Measurements from ENCODE around the gene DACH1.

Gene DACH1

DNA sequence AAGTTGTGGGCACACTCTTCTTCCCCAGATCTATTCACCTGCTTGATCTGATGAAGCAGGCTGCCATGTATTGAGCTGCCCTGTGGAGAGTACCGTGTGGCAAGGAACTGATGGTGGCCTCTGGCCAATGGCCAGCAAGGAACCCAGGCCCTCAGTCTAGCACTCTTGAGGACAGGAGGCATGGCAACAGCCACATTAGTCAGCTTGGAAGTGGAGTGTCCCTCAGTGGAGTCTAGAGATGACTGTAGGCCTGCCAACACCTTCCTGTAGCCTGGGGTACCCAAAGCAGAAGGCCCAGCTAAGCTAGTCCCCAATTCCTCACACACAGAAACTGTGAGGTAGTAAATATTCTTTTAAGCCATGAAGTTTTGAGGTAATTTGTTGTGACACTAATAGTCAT is 412.5 kb downstream of the DACH1 start:
- Histone ChIP-seq H3K27me3 (ENCODE audit: insufficient read depth, low read length) (no peaks in the 10 kb centered on the region), H3K9ac (ENCODE audit: low read depth, low read length) (no peak overlapping the region), H3K4me3 (ENCODE audit: low read length) (no peak overlapping the region), H3K9me3 (ENCODE audit: insufficient read depth, low read depth, low read length) (no peaks in the 10 kb centered on the region), H3K36me3 (ENCODE audit: insufficient read depth, low read length) (no peaks in the 10 kb centered on the region), H3K27ac (ENCODE audit: low read depth, low read length) (no peak overlapping the region), H3K4me1 (ENCODE audit: insufficient read depth, low read length) (no peaks in the 10 kb centered on the region)
- 90% methylated on average over 1 of the region's 1 CpG for WGBS

GRCh38 chr13:71448080-71448630 is 418.8 kb downstream of the DACH1 start:
- no peaks in the 10 kb centered on the region for H3K36me3 ChIP-seq (ENCODE audit: insufficient read depth, low read length)
- no peaks in the 10 kb centered on the region for H3K4me1 ChIP-seq (ENCODE audit: insufficient read depth, low read length)
- H3K27ac ChIP-seq (ENCODE audit: low read depth, low read length), result no peak overlapping the region

DNA sequence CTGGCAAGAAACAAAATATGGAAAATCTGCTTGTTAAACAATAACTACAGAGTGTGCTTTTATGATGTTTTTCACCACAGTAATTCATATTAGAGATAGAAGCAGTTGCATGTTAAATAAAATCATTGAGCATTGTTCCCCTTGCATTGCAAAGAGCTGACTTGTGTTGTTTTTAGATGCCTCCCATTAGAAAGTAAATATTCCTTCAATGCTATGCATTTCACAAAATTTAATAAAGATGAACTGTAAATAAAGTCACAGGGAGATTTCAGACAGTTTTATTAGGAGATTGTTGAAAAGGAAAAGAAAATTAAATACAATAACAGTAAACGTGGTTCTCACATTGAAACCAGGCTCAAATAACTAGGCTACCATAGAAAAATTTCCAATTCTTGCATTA is 429.3 kb downstream of the DACH1 start:
- Histone ChIP-seq H3K27me3 (ENCODE audit: insufficient read depth, low read length) (no peaks in the 10 kb centered on the region), H3K27ac (ENCODE audit: low read depth, low read length) (no peak overlapping the region), H3K36me3 (ENCODE audit: insufficient read depth, low read length) (no peaks in the 10 kb centered on the region), H3K4me1 (ENCODE audit: insufficient read depth, low read length) (no peaks in the 10 kb centered on the region), H3K4me3 (ENCODE audit: low read length) (no peak overlapping the region), H3K9ac (ENCODE audit: low read depth, low read length) (no peak overlapping the region), H3K9me3 (ENCODE audit: insufficient read depth, low read depth, low read length) (no peaks in the 10 kb centered on the region)
- no CpG with 5 or more reads among the region's 1 CpG for WGBS

More at GRCh38 chr13:71448080-71448630, 418.8 kb downstream of the DACH1 start:
- Histone ChIP-seq H3K27me3 (ENCODE audit: insufficient read depth, low read length) (no peaks in the 10 kb centered on the region), H3K9me3 (ENCODE audit: insufficient read depth, low read depth, low read length) (no peaks in the 10 kb centered on the region), H3K4me3 (ENCODE audit: low read length) (no peak overlapping the region), H3K9ac (ENCODE audit: low read depth, low read length) (no peak overlapping the region)
- 78% methylated on average over 3 of the region's 3 CpGs for WGBS

GRCh38 chr13:71430681-71431080 is 436.3 kb downstream of the DACH1 start:
- no peaks in the 10 kb centered on the region for H3K27me3 ChIP-seq (ENCODE audit: insufficient read depth, low read length)
- H3K4me1 ChIP-seq (ENCODE audit: insufficient read depth, low read length), result no peaks in the 10 kb centered on the region
- no peak overlapping the region for H3K27ac ChIP-seq (ENCODE audit: low read depth, low read length)
- no peak overlapping the region for H3K4me3 ChIP-seq (ENCODE audit: low read length)
- WGBS, result 97% methylated on average over 3 of the region's 4 CpGs
- no peak overlapping the region for H3K9ac ChIP-seq (ENCODE audit: low read depth, low read length)
- no peaks in the 10 kb centered on the region for H3K9me3 ChIP-seq (ENCODE audit: insufficient read depth, low read depth, low read length)
- H3K36me3 ChIP-seq (ENCODE audit: insufficient read depth, low read length), result no peaks in the 10 kb centered on the region

DNA sequence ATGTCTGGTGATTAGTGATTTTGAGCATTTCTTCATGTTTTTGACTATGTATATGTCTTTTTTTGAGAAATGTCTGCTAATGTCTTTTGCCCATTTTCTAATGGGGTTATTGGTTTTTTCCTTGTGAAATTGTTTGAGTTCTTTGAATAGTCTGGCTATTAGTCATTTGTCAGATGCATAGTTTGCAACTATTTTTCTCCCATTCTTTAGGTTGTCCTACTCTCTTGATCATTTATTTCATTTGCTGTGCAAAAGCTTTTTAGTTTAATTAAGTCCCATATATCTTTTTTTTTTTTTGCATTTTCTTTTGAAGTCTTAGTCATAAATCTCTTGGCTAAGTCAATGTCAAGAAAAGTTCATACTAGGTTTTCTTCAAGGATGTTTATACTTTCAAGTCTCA is 449.8 kb downstream of the DACH1 start:
- no peaks in the 10 kb centered on the region for H3K9me3 ChIP-seq (ENCODE audit: insufficient read depth, low read depth, low read length)
- H3K4me3 ChIP-seq (ENCODE audit: low read length), result no peak overlapping the region
- no peaks in the 10 kb centered on the region for H3K36me3 ChIP-seq (ENCODE audit: insufficient read depth, low read length)
- H3K9ac ChIP-seq (ENCODE audit: low read depth, low read length), result no peak overlapping the region
- no peaks in the 10 kb centered on the region; the same call in 1 of the 2 replicates for H3K4me1 ChIP-seq (ENCODE audit: insufficient read depth, low read length)
- H3K27ac ChIP-seq (ENCODE audit: low read depth, low read length), result no peak overlapping the region
- no peaks in the 10 kb centered on the region for H3K27me3 ChIP-seq (ENCODE audit: insufficient read depth, low read length)

DNA sequence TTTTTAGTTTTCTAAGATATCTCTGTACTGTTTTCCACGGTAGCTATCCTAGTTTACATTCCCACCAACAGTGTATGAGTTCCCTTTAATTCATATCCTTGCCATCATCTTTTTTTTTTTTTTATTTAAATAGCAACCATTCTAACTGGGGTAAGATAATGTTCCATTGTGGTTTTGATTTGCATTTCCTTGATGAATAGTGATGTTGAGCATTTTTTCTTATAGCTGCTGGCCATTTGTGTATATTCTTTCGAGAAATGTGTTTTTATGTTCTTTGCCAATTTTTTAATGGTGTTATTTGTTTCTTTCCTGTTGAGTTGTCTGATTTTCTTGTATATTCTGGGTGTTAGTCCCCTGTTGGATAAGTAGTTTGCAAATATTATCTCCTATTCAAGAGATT is 454.8 kb downstream of the DACH1 start:
- H3K9ac ChIP-seq (ENCODE audit: low read depth, low read length), result no peak overlapping the region
- 94% methylated on average over 1 of the region's 2 CpGs for WGBS
- H3K9me3 ChIP-seq (ENCODE audit: insufficient read depth, low read depth, low read length), result no peaks in the 10 kb centered on the region
- H3K27ac ChIP-seq (ENCODE audit: low read depth, low read length), result no peak overlapping the region
- H3K4me3 ChIP-seq (ENCODE audit: low read length), result no peak overlapping the region
- H3K4me1 ChIP-seq (ENCODE audit: insufficient read depth, low read length), result no peaks in the 10 kb centered on the region; the same call in 1 of the 2 replicates
- no peaks in the 10 kb centered on the region for H3K27me3 ChIP-seq (ENCODE audit: insufficient read depth, low read length)
- no peaks in the 10 kb centered on the region for H3K36me3 ChIP-seq (ENCODE audit: insufficient read depth, low read length)

DNA sequence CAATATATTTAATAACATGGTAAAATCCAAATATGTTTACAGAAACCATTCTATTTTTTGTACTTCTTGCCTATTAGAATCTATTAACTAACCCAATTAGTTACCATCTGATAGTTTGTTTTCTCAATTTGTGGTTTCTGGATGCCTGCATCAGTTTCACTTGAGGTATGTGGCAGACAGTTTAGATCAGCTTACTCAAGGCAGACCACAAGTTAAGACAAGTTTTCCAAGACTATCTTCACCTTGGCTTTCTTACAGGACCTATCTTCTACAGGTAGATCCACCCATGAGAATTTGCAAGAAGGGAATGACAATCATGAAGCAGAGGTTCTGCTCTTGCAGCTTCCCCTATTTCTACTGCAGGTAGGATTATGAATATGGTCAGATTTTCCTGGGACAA is 458.6 kb downstream of the DACH1 start:
- Histone ChIP-seq H3K4me3 (ENCODE audit: low read length) (no peak overlapping the region), H3K27me3 (ENCODE audit: insufficient read depth, low read length) (no peaks in the 10 kb centered on the region), H3K9ac (ENCODE audit: low read depth, low read length) (no peak overlapping the region), H3K9me3 (ENCODE audit: insufficient read depth, low read depth, low read length) (no peaks in the 10 kb centered on the region), H3K36me3 (ENCODE audit: insufficient read depth, low read length) (no peaks in the 10 kb centered on the region), H3K4me1 (ENCODE audit: insufficient read depth, low read length) (no peaks in the 10 kb centered on the region), H3K27ac (ENCODE audit: low read depth, low read length) (no peak overlapping the region)

DNA sequence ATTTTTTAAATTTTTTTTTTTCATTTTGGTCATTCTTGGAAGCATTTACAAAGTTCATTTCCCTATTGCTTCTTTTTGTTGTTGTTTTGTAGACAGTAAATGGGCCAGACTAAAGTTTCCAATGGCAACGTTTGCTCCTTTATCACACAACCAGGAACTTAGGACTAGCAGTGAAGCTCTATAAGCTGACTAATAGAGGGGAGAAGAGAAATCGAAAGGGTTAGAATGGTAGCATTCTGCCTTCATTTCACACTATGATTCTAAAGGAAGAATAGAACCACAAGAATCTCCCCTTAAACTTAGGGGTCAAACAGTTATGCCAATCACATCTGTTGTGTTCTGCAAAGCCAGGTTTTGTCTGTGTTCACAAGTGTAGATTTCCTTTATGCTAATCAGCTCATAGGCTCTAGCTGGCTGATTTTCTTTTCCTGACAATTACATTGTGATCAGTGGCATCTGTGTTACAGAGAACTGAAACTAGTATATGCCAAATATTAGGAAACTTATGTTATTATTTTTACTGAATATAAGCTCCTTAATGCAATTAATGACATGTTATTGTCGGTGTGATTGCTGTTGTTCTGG is 467.3 kb downstream of the DACH1 start:
- H3K27ac ChIP-seq (ENCODE audit: low read depth, low read length), result no peak overlapping the region
- no peak overlapping the region for H3K9ac ChIP-seq (ENCODE audit: low read depth, low read length)
- H3K27me3 ChIP-seq (ENCODE audit: insufficient read depth, low read length), result no peaks in the 10 kb centered on the region
- H3K4me3 ChIP-seq (ENCODE audit: low read length), result no peak overlapping the region
- WGBS, result 79% methylated on average over 3 of the region's 3 CpGs
- H3K4me1 ChIP-seq (ENCODE audit: insufficient read depth, low read length), result no peaks in the 10 kb centered on the region
- no peaks in the 10 kb centered on the region for H3K9me3 ChIP-seq (ENCODE audit: insufficient read depth, low read depth, low read length)
- no peaks in the 10 kb centered on the region for H3K36me3 ChIP-seq (ENCODE audit: insufficient read depth, low read length)

GRCh38 chr13:71396149-71396548 is 470.9 kb downstream of the DACH1 start:
- Histone ChIP-seq H3K4me3 (ENCODE audit: low read length) (no peak overlapping the region), H3K27ac (ENCODE audit: low read depth, low read length) (no peak overlapping the region), H3K9me3 (ENCODE audit: insufficient read depth, low read depth, low read length) (peaks cover 5% of the 10 kb centered on the region; the same call in 1 of the 2 replicates), H3K36me3 (ENCODE audit: insufficient read depth, low read length) (no peaks in the 10 kb centered on the region), H3K27me3 (ENCODE audit: insufficient read depth, low read length) (no peaks in the 10 kb centered on the region), H3K4me1 (ENCODE audit: insufficient read depth, low read length) (no peaks in the 10 kb centered on the region), H3K9ac (ENCODE audit: low read depth, low read length) (no peak overlapping the region)

GRCh38 chr13:71395053-71395452 is 472.0 kb downstream of the DACH1 start:
- Histone ChIP-seq H3K27me3 (ENCODE audit: insufficient read depth, low read length) (no peaks in the 10 kb centered on the region), H3K36me3 (ENCODE audit: insufficient read depth, low read length) (no peaks in the 10 kb centered on the region), H3K27ac (ENCODE audit: low read depth, low read length) (no peak overlapping the region), H3K9me3 (ENCODE audit: insufficient read depth, low read depth, low read length) (peaks cover 12% of the 10 kb centered on the region; the same call in 1 of the 2 replicates), H3K4me3 (ENCODE audit: low read length) (no peak overlapping the region), H3K9ac (ENCODE audit: low read depth, low read length) (no peak overlapping the region), H3K4me1 (ENCODE audit: insufficient read depth, low read length) (no peaks in the 10 kb centered on the region)
- 95% methylated on average over 8 of the region's 8 CpGs for WGBS

DNA sequence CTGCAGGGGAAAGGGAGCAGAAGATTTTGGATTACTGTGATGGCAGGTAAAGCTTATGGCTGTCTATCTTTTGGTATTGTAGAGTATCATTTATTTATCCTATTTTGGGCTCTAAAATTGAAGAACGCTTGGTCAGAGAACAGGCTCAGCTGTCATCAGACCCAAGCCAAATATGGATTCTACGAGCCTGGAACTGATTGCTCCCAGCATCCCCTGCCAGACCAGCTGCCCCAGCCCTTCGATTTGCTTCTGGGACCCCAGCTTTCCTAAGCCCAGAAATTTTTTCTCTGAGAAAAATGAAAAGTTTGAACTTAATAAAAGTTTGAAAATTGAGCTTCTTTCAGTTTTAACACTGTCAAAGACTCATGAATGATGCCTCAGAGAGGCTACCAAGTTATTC is 472.8 kb downstream of the DACH1 start:
- WGBS, result 97% methylated on average over 3 of the region's 3 CpGs
- peaks cover 12% of the 10 kb centered on the region; the same call in 1 of the 2 replicates for H3K9me3 ChIP-seq (ENCODE audit: insufficient read depth, low read depth, low read length)
- no peaks in the 10 kb centered on the region for H3K36me3 ChIP-seq (ENCODE audit: insufficient read depth, low read length)
- no peak overlapping the region for H3K4me3 ChIP-seq (ENCODE audit: low read length)
- H3K27me3 ChIP-seq (ENCODE audit: insufficient read depth, low read length), result no peaks in the 10 kb centered on the region
- H3K4me1 ChIP-seq (ENCODE audit: insufficient read depth, low read length), result no peaks in the 10 kb centered on the region
- no peak overlapping the region for H3K27ac ChIP-seq (ENCODE audit: low read depth, low read length)
- no peak overlapping the region for H3K9ac ChIP-seq (ENCODE audit: low read depth, low read length)
